K562 (cell line): ENCODE measurements around the gene CLGN. TPM values are rescaled to one million over a fixed set of nuclear protein-coding genes. Genes with fewer than 3 reads are reported as not detected.

Experiments used
- CHCHD3 ChIP-seq: fragments of 250-450 bp; sonication (Bioruptor Pico); IDR thresholded peaks from 2 replicates; pipeline ENCODE4 v2.1.2; 2022; ENCODE audit warnings: mild to moderate bottlenecking
- FOXK2 ChIP-seq, 2 experiments: fragments of 450-650 bp; IDR thresholded peaks in 1 of 2; conservative IDR thresholded peaks in 1 of 2; 2 replicates each; pipeline ENCODE4 v1.6.1; 2016; ENCODE audit warnings: low read depth in 2 of 2, mild to moderate bottlenecking in 1 of 2
- FOXO4 ChIP-seq: fragments of 450-650 bp; formaldehyde crosslinking; IDR thresholded peaks from 2 replicates; pipeline ENCODE4 v1.4.0; 2020; ENCODE audit warnings: mild to moderate bottlenecking, moderate library complexity
- HES1 ChIP-seq: fragments of 450-650 bp; IDR thresholded peaks from 2 replicates; pipeline ENCODE4 v1.6.1; 2016; ENCODE audit warnings: low read depth, mild to moderate bottlenecking, moderate library complexity
- MED1 ChIP-seq: sonication (generic); formaldehyde crosslinking; IDR thresholded peaks from 2 replicates; pipeline ENCODE4 v1.8.1; 2023; ENCODE audit warnings: missing genetic modification reagents, borderline replicate concordance
- PCBP1 ChIP-seq: fragments of 200-400 bp; formaldehyde crosslinking; IDR thresholded peaks from 2 replicates; pipeline ENCODE4 v1.6.1; 2018; ENCODE audit warnings: mild to moderate bottlenecking, low read depth, low read length; ENCODE audit not compliant: poor library complexity, severe bottlenecking
- POLR2G ChIP-seq: fragments of 200-400 bp; formaldehyde crosslinking; IDR thresholded peaks from 2 replicates; pipeline ENCODE4 v1.6.1; 2017; ENCODE audit warnings: low read depth, mild to moderate bottlenecking, antibody characterized with exemption, low read length, moderate library complexity
- PURB ChIP-seq: sonication (generic); formaldehyde crosslinking; IDR thresholded peaks from 2 replicates; pipeline ENCODE4 v1.9.0; 2021; ENCODE audit warnings: low read depth, mild to moderate bottlenecking, missing genetic modification reagents
- RAD21 ChIP-seq, 2 experiments: fragments of 250-450 bp in 1 of 2; fragments of 450-650 bp in 1 of 2; sonication (Bioruptor Pico) in 1 of 2; formaldehyde crosslinking in 1 of 2; IDR thresholded peaks in 1 of 2; conservative IDR thresholded peaks in 1 of 2; 2 replicates each; pipeline versions ENCODE4 v1.4.0 to v1.8.0; 2020 to 2022; ENCODE audit warnings: mild to moderate bottlenecking in 2 of 2, moderate library complexity in 1 of 2
- SIN3A ChIP-seq, 2 experiments: fragments of 150-350 bp in 1 of 2; IDR thresholded peaks; 2 replicates each; pipeline ENCODE4 v1.6.1; 2011 to 2016; ENCODE audit warnings: borderline replicate concordance in 2 of 2, low read depth in 2 of 2, low read length in 2 of 2, mild to moderate bottlenecking in 2 of 2, moderate library complexity in 2 of 2; ENCODE audit not compliant: control insufficient read depth in 1 of 2
- SRF ChIP-seq, 2 experiments: fragments of 250-450, 450-650 bp in 1 of 2; sonication (Bioruptor Pico) in 1 of 2; sonication (generic) in 1 of 2; formaldehyde crosslinking; IDR thresholded peaks; 2 replicates each; pipeline versions ENCODE4 v1.5.0 to v1.5.1; 2020 to 2022; ENCODE audit warnings: mild to moderate bottlenecking in 1 of 2, missing genetic modification reagents in 1 of 2
- SRSF9 ChIP-seq: fragments of 200-400 bp; formaldehyde crosslinking; IDR thresholded peaks from 2 replicates; pipeline ENCODE4 v1.6.1; 2017; ENCODE audit warnings: low read depth, low read length, borderline replicate concordance
- TCF7L2 ChIP-seq: fragments of 150-350 bp; IDR thresholded peaks from 2 replicates; pipeline ENCODE4 v1.6.1; 2016; ENCODE audit warnings: low read depth, mild to moderate bottlenecking, low read length, moderate library complexity
- ZBTB17 ChIP-seq: fragments of 450-650 bp; formaldehyde crosslinking; IDR thresholded peaks from 2 replicates; pipeline ENCODE4 v1.4.0; 2020; ENCODE audit warnings: mild to moderate bottlenecking
- ZFP1 ChIP-seq: fragments of 450-650 bp; formaldehyde crosslinking; IDR thresholded peaks from 2 replicates; pipeline ENCODE4 v1.4.0; 2020; ENCODE audit warnings: mild to moderate bottlenecking, mixed read lengths
- ZNF282 ChIP-seq: sonication (generic); formaldehyde crosslinking; IDR thresholded peaks from 2 replicates; pipeline ENCODE4 v1.8.1; 2023; ENCODE audit warnings: missing genetic modification reagents
- polyA plus RNA-seq, 8 experiments: library from polyadenylated mRNA; depleted of rRNA in 4 of 8; stranded (reverse) in 5 of 8; unstranded in 3 of 8; fragments of >200 nt; fragmentation: Nextera tagmentation in 2 of 8; fragmentation: Illumina TruSeq in 1 of 8; extraction: Ambion mirVana in 2 of 8; extraction: Trizol in 1 of 8; gene quantifications; 2 replicates each; pipeline versions ENCODE4 v1.2.1 to v1.2.3, GENCODE V29; 2011 to 2014; ENCODE audit warnings: inconsistent platforms in 1 of 8, missing spikeins in 1 of 8
- total RNA-seq, 7 experiments: library from RNA; depleted of rRNA in 6 of 7; stranded (reverse); fragments of >200 nt in 6 of 7; fragmentation: Illumina TruSeq in 2 of 7; extraction: Trizol in 2 of 7; gene quantifications; 2 replicates each; pipeline versions ENCODE4 v1.2.1 to v1.2.3, GENCODE V29; 2011 to 2021; ENCODE audit warnings: low replicate concordance in 1 of 7
- TF ChIP-seq, protein P1 (sequence below): sonication (generic); formaldehyde crosslinking; IDR thresholded peaks from 2 replicates; pipeline ENCODE4 v1.8.1; 2023; ENCODE audit warnings: mild to moderate bottlenecking, missing genetic modification reagents
- TF ChIP-seq, protein P2 (sequence below), 2 experiments: fragments of 150-350 bp in 1 of 2; IDR thresholded peaks; 2 replicates each; pipeline ENCODE4 v1.6.1; 2012 to 2016; ENCODE audit warnings: low read depth in 2 of 2, low read length in 2 of 2, mild to moderate bottlenecking in 1 of 2, moderate library complexity in 1 of 2

CLGN gene
- total and polyA plus RNA-seq, 9 of the 15 experiments (the other 6 are each of a cell fraction or from before 2014, with no cell fraction given): 0.22 to 3.6 (median 2.7) TPM

DNA sequence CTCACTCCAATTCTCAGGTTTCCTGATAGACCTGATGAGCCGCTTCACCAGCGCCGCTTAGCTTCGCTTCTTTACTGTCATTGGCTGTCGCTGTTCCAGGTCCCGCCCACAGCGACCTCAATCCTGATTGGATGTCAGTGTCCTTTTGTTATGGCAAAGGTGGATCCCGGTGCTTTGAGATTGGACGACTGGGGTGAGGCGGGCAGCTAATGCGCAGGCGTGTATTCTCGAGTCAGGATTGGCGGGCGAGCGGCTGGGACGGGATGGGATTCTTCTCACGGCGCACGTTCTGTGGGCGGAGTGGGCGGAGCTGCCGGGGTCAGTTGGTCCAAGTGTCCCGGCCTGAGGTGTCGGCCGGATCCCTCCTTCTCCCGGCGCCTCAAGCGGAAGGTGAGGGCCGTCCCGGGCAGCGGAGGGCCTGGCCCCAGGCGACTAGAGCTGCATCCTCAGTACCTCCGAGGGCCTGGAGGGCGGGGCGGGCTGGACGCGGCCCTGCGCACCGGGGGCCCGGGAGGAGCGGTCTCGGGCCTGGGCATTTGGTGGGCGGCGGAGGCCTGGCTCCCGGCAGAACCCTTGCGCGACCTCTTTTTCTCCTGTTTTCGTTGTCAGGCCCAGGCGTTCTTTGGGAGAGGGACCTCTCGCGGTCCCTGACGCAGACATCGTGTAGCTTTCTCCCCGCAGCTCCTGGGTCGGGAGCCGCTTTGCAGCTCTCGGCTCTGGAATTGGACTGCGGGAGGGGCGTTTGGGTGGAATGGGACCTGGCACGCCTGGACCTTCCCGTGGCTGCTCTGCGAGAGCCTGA, 53.9 kb downstream of the CLGN start, which contains the start of gene SCOC (continued):
- TF ChIP-seq, protein P1, sequence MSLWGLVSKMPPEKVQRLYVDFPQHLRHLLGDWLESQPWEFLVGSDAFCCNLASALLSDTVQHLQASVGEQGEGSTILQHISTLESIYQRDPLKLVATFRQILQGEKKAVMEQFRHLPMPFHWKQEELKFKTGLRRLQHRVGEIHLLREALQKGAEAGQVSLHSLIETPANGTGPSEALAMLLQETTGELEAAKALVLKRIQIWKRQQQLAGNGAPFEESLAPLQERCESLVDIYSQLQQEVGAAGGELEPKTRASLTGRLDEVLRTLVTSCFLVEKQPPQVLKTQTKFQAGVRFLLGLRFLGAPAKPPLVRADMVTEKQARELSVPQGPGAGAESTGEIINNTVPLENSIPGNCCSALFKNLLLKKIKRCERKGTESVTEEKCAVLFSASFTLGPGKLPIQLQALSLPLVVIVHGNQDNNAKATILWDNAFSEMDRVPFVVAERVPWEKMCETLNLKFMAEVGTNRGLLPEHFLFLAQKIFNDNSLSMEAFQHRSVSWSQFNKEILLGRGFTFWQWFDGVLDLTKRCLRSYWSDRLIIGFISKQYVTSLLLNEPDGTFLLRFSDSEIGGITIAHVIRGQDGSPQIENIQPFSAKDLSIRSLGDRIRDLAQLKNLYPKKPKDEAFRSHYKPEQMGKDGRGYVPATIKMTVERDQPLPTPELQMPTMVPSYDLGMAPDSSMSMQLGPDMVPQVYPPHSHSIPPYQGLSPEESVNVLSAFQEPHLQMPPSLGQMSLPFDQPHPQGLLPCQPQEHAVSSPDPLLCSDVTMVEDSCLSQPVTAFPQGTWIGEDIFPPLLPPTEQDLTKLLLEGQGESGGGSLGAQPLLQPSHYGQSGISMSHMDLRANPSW: no peak
- TF ChIP-seq POLR2G (peak; percentile 89), HES1 (no peak), ZFP1 (CRISPR knock-in tag) (no peak), ZBTB17 (CRISPR knock-in tag) (no peak), TCF7L2 (no peak), FOXK2 (conservative IDR thresholded peaks at IDR 0.05 in 1 of 2, IDR thresholded peaks at IDR 0.05 in 1 of 2; ENCODE audit: low read depth in 2 of 2) (peak in 1 of 2 experiments; percentile 26; a peak in 1 of 4 replicates), CHCHD3 (no peak), ZNF282 (no peak), SRF (CRISPR knock-in tag; IDR thresholded peaks at IDR 0.05) (no peak; a peak in 1 of 4 replicates), MED1 (no peak), SIN3A (IDR thresholded peaks at IDR 0.05; ENCODE audit: borderline replicate concordance in 2 of 2, control insufficient read depth in 1 of 2, low read depth in 2 of 2, low read length in 2 of 2) (no peak), PURB (no peak), SRSF9 (no peak), FOXO4 (CRISPR knock-in tag) (no peak), RAD21 (CRISPR knock-in tag; conservative IDR thresholded peaks at IDR 0.05 in 1 of 2, IDR thresholded peaks at IDR 0.05 in 1 of 2) (no peak), PCBP1 (peak; percentile 56)
- TF ChIP-seq, protein P2, sequence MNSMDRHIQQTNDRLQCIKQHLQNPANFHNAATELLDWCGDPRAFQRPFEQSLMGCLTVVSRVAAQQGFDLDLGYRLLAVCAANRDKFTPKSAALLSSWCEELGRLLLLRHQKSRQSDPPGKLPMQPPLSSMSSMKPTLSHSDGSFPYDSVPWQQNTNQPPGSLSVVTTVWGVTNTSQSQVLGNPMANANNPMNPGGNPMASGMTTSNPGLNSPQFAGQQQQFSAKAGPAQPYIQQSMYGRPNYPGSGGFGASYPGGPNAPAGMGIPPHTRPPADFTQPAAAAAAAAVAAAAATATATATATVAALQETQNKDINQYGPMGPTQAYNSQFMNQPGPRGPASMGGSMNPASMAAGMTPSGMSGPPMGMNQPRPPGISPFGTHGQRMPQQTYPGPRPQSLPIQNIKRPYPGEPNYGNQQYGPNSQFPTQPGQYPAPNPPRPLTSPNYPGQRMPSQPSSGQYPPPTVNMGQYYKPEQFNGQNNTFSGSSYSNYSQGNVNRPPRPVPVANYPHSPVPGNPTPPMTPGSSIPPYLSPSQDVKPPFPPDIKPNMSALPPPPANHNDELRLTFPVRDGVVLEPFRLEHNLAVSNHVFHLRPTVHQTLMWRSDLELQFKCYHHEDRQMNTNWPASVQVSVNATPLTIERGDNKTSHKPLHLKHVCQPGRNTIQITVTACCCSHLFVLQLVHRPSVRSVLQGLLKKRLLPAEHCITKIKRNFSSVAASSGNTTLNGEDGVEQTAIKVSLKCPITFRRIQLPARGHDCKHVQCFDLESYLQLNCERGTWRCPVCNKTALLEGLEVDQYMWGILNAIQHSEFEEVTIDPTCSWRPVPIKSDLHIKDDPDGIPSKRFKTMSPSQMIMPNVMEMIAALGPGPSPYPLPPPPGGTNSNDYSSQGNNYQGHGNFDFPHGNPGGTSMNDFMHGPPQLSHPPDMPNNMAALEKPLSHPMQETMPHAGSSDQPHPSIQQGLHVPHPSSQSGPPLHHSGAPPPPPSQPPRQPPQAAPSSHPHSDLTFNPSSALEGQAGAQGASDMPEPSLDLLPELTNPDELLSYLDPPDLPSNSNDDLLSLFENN (IDR thresholded peaks at IDR 0.05; ENCODE audit: low read depth in 2 of 2, low read length in 2 of 2): no peak
